ENCODE data around the gene ZMYND8. TPM values are rescaled to one million over a fixed set of nuclear protein-coding genes. Genes with fewer than 3 reads are reported as not detected.

The ZMYND8 gene
- total RNA-seq, 1 donor from 2014 or later: 18.6 TPM

DNA sequence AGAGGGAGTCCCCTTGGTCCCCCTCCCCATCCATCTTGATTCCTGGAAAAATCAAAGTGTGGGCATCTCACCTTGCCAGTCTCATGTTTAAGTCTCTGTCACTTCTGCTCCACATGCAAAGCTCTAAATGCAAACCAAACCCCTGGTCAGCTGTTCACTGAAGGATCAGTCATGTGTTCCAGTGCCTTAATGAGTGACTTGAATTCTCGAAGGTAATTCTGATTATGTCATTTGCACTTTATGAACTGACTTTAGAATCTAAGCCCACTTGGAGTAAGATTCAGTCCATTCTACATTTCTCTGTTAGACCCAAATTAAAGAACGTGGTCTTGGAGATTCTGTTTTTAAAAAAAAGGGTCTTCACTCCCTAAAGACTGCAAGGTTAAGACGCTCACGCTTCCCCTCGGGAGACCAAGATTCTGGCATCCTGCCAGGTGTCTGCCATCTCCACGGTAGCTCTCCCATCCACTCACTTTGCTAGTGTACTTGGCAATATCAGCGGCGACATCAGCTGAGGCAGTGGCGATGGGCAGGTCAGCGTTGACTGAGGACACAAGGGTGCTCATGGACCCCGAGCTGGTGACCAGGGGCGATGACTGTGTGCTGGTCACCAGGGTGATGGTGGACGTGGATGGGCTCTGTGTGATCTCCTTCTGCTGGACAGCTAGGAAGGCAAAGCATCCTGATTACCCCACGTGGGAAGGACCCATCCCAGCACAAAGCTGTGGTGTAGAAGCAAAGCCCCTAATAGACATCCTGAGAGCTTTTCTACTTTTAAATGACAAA is 120.5 kb downstream of the ZMYND8 start:
- no peak overlapping the region for H3K4me3 ChIP-seq (ENCODE audit: low read depth, low read length)
- TF ChIP-seq, protein P1, sequence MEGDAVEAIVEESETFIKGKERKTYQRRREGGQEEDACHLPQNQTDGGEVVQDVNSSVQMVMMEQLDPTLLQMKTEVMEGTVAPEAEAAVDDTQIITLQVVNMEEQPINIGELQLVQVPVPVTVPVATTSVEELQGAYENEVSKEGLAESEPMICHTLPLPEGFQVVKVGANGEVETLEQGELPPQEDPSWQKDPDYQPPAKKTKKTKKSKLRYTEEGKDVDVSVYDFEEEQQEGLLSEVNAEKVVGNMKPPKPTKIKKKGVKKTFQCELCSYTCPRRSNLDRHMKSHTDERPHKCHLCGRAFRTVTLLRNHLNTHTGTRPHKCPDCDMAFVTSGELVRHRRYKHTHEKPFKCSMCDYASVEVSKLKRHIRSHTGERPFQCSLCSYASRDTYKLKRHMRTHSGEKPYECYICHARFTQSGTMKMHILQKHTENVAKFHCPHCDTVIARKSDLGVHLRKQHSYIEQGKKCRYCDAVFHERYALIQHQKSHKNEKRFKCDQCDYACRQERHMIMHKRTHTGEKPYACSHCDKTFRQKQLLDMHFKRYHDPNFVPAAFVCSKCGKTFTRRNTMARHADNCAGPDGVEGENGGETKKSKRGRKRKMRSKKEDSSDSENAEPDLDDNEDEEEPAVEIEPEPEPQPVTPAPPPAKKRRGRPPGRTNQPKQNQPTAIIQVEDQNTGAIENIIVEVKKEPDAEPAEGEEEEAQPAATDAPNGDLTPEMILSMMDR (conservative IDR thresholded peaks at IDR 0.05; ENCODE audit: low read depth, low read length): no peak
- no peak for DNase-seq (ENCODE audit: low read depth)

GRCh38 chr20:47235111-47235510 is 121.4 kb downstream of the ZMYND8 start:
- H3K4me3 ChIP-seq (ENCODE audit: low read depth, low read length): no peak overlapping the region
- DNase-seq (ENCODE audit: low read depth): no peak
- TF ChIP-seq, protein P1 (conservative IDR thresholded peaks at IDR 0.05; ENCODE audit: low read depth, low read length): no peak

DNA sequence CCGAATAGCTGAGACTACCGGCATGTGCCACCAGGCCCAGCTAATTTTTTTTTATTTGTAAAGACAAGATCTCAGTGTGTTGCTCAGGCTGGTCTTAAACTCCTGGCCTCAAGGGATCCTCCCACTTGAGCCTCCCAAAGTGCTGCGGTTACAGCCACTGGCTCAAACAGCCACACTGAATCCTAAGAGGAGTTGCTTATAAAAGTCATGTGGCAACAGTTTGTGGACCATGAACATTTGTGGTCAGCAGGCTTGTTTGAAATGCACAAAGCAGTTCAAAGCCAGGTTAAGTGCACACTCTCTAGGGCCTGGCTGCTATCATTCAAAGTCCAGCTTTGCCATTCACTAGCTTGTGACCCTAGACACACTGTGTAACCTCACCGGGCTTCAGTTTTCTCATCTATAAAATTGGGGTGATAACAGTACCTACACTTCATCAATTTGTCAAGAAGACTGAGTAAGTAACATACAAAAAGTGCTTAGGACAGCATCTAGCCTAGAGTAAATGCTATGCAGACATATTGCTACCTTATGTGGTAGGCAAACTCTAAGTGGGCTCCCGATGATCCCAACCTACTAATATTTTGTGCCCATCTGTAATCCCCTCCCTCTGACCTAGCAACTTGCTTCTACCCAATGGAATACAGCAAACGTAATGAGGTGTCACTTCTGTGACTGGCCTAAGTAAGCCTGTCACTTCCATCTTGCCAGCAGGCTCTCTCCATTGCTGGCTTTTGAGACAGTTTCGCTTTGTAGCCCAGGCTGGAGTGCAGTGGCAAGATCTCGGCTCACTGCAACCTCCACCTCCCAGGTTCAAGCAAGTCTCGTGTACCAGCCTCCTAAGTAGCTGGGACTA is 122.9 kb downstream of the ZMYND8 start:
- DNase-seq (ENCODE audit: low read depth): peak; percentile 19
- no peak overlapping the region for H3K4me3 ChIP-seq (ENCODE audit: low read depth, low read length)
- TF ChIP-seq, protein P1 (conservative IDR thresholded peaks at IDR 0.05; ENCODE audit: low read depth, low read length): no peak

DNA sequence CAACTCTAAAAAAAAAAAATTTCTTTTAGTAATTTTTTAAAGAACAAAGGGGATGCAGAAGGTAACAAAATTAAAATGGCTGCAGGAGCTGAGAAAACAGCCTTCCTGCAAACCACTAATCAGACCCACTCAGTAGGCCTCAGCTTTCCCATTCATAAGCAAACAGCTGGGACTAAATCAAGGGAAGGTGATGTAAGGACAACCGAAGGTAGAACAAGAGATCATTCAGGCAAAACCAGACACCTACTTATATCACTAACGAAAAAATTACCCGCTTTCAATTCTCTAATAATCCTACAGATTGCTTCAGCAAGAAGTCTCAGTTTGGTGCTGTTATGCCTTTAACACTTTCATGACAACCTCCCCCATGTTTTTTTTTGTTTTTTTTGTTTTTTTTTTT is 124.0 kb downstream of the ZMYND8 start:
- TF ChIP-seq, protein P1 (conservative IDR thresholded peaks at IDR 0.05; ENCODE audit: low read depth, low read length): no peak
- no peak overlapping the region for H3K4me3 ChIP-seq (ENCODE audit: low read depth, low read length)
- DNase-seq (ENCODE audit: low read depth): no peak

DNA sequence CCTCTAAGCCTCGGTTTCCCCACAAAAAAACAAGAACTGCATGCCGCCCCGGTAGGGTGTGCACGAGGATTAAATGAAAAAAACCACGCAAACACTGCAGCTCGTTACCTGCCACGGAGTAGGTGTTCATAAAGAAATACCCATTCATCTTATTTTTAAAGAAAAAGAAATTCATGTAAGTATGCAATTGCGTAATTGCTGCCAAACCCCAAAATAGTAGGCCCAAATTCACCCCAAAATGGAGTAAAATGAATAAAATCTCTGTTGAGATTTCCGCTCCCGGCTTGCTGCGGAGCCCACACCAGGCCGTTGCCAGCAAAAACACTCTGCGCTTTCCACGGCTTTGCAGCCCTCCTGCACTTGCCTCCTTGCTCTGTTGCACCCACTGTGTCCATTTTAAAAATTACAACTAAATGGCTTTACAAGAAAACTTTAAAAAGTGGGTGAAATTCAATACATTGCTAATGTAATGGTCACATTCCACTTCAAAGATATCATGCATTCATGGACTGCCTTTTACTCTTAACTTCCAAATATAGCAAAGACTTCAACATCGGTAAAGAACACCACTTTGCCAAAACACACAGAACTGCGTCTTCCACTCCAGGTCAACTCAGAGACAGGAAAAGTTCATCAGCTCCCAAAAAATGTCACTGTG is 125.0 kb downstream of the ZMYND8 start:
- TF ChIP-seq, protein P1 (conservative IDR thresholded peaks at IDR 0.05; ENCODE audit: low read depth, low read length): no peak
- no peak for DNase-seq (ENCODE audit: low read depth)
- no peak overlapping the region for H3K4me3 ChIP-seq (ENCODE audit: low read depth, low read length)

DNA sequence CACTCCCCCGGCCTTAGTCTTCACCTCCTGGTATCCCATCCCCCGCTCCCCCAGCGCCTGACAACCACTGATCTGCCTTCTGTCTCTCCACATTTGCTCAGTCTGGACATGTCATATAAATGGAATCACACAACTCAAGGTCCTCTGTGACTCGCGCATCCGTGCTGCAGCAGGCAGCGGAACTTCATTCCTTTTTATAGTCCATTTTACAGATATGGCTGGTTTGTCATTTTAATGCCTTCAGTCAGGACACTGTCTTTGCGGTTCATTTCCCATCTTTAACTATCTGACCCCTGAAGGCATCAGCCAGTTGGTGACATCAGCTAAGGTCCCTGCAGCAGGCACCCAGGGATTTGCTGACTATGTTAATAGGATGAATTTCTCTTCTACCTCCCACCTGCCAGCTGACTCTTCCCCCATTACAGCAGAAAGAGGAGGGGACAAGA is 125.7 kb downstream of the ZMYND8 start:
- H3K4me3 ChIP-seq (ENCODE audit: low read depth, low read length): no peak overlapping the region
- TF ChIP-seq, protein P1 (conservative IDR thresholded peaks at IDR 0.05; ENCODE audit: low read depth, low read length): no peak
- no peak for DNase-seq (ENCODE audit: low read depth)

Data from epithelial cell of proximal tubule (primary cell).